ENCODE measurements around the gene ANXA2.

DNA sequence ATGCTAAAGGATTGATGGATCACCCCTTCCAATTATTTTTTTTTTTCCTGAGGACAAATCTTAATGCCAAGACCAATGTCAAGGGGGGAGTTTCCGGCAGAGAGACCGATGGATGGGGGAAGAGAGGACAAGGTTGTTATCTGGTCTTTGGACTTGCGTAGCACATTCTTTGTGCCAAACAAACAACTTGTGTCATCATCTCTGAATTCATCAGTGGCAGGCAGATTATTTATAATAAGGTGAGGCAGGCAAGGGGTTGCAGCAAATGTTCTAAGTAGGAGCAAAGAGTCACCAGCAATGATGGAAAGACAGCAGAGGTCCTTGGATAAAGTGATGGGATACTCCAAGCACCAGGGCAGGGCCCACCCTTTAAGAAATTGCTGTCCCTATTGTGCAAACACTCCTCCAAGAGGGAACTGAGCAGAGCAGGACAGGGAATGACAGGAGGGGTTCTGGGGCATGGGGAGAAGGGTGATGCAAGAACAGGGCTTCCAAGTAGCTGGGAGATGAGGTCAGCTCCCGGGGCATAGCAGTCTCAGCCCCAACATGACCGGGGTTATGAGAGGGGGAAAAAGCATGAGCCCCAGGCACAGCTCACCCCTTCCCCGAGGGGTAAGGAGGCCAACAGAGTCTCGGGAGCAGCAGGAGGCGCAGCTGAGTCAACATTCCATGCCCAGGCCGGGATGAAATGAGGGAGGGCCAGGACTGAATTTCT is 57.4 kb downstream of the ANXA2 start:
- TF ChIP-seq POLR2A (IDR thresholded peaks at IDR 0.05) (no peak), CTCF (IDR thresholded peaks at IDR 0.05) (no peak)
